GM12878 (cell line): Measurements from ENCODE around the gene PLK4. TPM values are rescaled to one million over a fixed set of nuclear protein-coding genes. Genes with fewer than 3 reads are reported as not detected.

Experiments
- BMI1 ChIP-seq: fragments of 450-650 bp; IDR thresholded peaks from 2 replicates; pipeline ENCODE4 v1.6.1; 2016; ENCODE audit warnings: mild to moderate bottlenecking, moderate library complexity, borderline replicate concordance
- CBX3 ChIP-seq: fragments of 200-600 bp; sonication (generic); IDR thresholded peaks from 2 replicates; pipeline ENCODE4 v1.6.1; 2016; ENCODE audit warnings: low read depth, borderline replicate concordance
- FOXK2 ChIP-seq: fragments of 450-650 bp; IDR thresholded peaks from 2 replicates; pipeline ENCODE4 v1.6.1; 2017; ENCODE audit warnings: mild to moderate bottlenecking, moderate library complexity
- GABPA ChIP-seq: IDR thresholded peaks from 2 replicates; pipeline ENCODE4 v1.6.1; 2014; ENCODE audit warnings: antibody characterized with exemption, low read depth, mild to moderate bottlenecking, inconsistent platforms
- IKZF1 ChIP-seq: fragments of 450-650 bp; conservative IDR thresholded peaks from 2 replicates; pipeline ENCODE4 v1.6.1; 2017; ENCODE audit warnings: antibody characterized with exemption, mild to moderate bottlenecking
- JUND ChIP-seq: IDR thresholded peaks from 2 replicates; pipeline ENCODE4 v1.6.1; 2012; ENCODE audit warnings: low read depth, mild to moderate bottlenecking, low read length, improper control_type of control experiment, moderate library complexity
- KLF5 ChIP-seq: fragments of 450-650 bp; IDR thresholded peaks from 2 replicates; pipeline ENCODE4 v1.6.1; 2014; ENCODE audit warnings: mild to moderate bottlenecking; ENCODE audit not compliant: partially characterized antibody
- NFIC ChIP-seq: IDR thresholded peaks from 2 replicates; pipeline ENCODE4 v1.6.1; 2012; ENCODE audit warnings: low read depth, mild to moderate bottlenecking, inconsistent platforms, low read length, moderate library complexity
- TCF12 ChIP-seq: IDR thresholded peaks from 2 replicates; pipeline ENCODE4 v1.6.1; 2011; ENCODE audit warnings: low read depth, mild to moderate bottlenecking, low read length
- YY1 ChIP-seq: IDR thresholded peaks from 2 replicates; pipeline ENCODE4 v1.6.1; 2011; ENCODE audit warnings: low read depth, mild to moderate bottlenecking, low read length
- ZSCAN29 ChIP-seq: fragments of 450-650 bp; IDR thresholded peaks from 2 replicates; pipeline ENCODE4 v1.6.1; 2017; ENCODE audit warnings: mild to moderate bottlenecking, moderate library complexity
- polyA plus RNA-seq, 11 experiments: library from polyadenylated mRNA; depleted of rRNA in 4 of 11; unstranded in 6 of 11; stranded (reverse) in 5 of 11; fragments of >200 nt; fragmentation: Nextera tagmentation in 4 of 11; fragmentation: Illumina TruSeq in 1 of 11; extraction: Ambion mirVana in 4 of 11; extraction: Trizol in 1 of 11; gene quantifications; 1 replicate in 1 of 11; 2 replicates in 10 of 11; pipeline versions ENCODE4 v1.2.1 to v1.2.3, GENCODE V29; 2011 to 2016; ENCODE audit warnings: inconsistent platforms in 2 of 11, missing spikeins in 2 of 11, low read depth in 1 of 11
- total RNA-seq, 4 experiments: library from RNA; depleted of rRNA in 3 of 4; stranded (reverse); fragments of >200 nt in 3 of 4; fragmentation: Illumina TruSeq in 1 of 4; extraction: Trizol in 1 of 4; gene quantifications; 2 replicates each; pipeline versions ENCODE4 v1.2.1 to v1.2.3, GENCODE V29; 2013 to 2021
- TF ChIP-seq, protein P1 (sequence below): fragments of 450-650 bp; IDR thresholded peaks from 2 replicates; pipeline ENCODE4 v1.6.1; 2017; ENCODE audit warnings: antibody characterized with exemption, mild to moderate bottlenecking, moderate library complexity
- TF ChIP-seq, protein P2 (sequence below): fragments of 450-650 bp; IDR thresholded peaks from 2 replicates; pipeline ENCODE4 v1.6.1; 2017; ENCODE audit warnings: mild to moderate bottlenecking, moderate library complexity
- TF ChIP-seq, protein P3 (sequence below): IDR thresholded peaks from 2 replicates; pipeline ENCODE4 v1.6.1; 2012; ENCODE audit warnings: mild to moderate bottlenecking, low read depth, low read length
- TF ChIP-seq, protein P4 (sequence below): fragments of 450-650 bp; IDR thresholded peaks from 2 replicates; pipeline ENCODE4 v1.6.1; 2017; ENCODE audit warnings: mild to moderate bottlenecking, low read depth, inconsistent platforms; ENCODE audit not compliant: poor library complexity, severe bottlenecking
- TF ChIP-seq, protein P5 (sequence below): IDR thresholded peaks from 2 replicates; pipeline ENCODE4 v1.6.1; 2011; ENCODE audit warnings: low read depth, mild to moderate bottlenecking, low read length, moderate library complexity, borderline replicate concordance; ENCODE audit errors: extremely low read depth

The PLK4 gene
- total and polyA plus RNA-seq, 10 of the 15 experiments (the other 5 are each of a cell fraction or from before 2014, with no cell fraction given): 16.6 to 55.3 (median 45.8) TPM

DNA sequence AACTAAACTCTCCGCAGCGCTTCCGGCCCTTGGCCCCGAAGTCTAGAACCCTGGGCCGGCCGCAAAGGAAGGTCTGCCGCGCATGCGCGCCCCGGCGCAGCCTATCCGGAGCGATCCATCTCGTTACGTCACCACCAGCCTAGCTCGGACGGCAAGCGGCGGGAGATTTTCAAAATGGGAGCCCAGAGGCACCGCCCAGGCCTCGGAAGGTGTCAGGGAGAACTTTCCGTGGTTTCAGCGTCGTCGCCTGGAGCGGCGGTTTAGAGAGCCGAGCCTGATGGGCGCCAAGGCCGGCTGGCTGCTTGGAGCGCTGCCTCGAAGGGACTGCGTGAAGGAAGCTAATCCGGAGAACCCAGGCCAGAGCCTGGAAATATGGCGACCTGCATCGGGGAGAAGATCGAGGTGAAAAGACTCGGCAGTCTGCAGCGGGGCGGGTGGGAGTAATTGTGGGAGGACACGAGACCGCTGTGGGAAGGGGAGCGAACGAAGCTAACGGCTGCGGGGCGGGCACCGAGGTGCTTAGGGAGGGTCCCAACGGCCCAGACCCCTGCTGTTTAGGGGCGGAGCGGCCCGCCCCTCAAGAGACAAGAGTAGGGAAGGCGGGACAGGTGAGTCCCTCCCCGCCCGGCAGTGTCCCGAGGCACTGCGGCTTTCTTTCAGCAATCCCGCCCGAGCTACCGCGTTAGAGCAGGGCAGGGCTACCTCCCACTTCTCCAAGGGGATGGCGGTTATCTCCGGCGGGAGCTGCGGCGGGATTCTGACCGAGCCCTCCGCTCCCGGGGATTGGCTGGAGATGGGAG lies at the start of gene PLK4 (continued):
- TF ChIP-seq, protein P1, sequence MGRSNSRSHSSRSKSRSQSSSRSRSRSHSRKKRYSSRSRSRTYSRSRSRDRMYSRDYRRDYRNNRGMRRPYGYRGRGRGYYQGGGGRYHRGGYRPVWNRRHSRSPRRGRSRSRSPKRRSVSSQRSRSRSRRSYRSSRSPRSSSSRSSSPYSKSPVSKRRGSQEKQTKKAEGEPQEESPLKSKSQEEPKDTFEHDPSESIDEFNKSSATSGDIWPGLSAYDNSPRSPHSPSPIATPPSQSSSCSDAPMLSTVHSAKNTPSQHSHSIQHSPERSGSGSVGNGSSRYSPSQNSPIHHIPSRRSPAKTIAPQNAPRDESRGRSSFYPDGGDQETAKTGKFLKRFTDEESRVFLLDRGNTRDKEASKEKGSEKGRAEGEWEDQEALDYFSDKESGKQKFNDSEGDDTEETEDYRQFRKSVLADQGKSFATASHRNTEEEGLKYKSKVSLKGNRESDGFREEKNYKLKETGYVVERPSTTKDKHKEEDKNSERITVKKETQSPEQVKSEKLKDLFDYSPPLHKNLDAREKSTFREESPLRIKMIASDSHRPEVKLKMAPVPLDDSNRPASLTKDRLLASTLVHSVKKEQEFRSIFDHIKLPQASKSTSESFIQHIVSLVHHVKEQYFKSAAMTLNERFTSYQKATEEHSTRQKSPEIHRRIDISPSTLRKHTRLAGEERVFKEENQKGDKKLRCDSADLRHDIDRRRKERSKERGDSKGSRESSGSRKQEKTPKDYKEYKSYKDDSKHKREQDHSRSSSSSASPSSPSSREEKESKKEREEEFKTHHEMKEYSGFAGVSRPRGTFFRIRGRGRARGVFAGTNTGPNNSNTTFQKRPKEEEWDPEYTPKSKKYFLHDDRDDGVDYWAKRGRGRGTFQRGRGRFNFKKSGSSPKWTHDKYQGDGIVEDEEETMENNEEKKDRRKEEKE: no peak
- TF ChIP-seq CBX3 (no peak), ZSCAN29 (no peak), GABPA (peak; percentile 76; the same call in 1 of the 2 replicates), FOXK2 (no peak), JUND (peak; percentile 65), IKZF1 (peak; percentile 68), BMI1 (no peak), YY1 (peak; percentile 91), TCF12 (no peak), KLF5 (peak; percentile 70), NFIC (peak; percentile 32; the same call in 1 of the 2 replicates)
- TF ChIP-seq, protein P2, sequence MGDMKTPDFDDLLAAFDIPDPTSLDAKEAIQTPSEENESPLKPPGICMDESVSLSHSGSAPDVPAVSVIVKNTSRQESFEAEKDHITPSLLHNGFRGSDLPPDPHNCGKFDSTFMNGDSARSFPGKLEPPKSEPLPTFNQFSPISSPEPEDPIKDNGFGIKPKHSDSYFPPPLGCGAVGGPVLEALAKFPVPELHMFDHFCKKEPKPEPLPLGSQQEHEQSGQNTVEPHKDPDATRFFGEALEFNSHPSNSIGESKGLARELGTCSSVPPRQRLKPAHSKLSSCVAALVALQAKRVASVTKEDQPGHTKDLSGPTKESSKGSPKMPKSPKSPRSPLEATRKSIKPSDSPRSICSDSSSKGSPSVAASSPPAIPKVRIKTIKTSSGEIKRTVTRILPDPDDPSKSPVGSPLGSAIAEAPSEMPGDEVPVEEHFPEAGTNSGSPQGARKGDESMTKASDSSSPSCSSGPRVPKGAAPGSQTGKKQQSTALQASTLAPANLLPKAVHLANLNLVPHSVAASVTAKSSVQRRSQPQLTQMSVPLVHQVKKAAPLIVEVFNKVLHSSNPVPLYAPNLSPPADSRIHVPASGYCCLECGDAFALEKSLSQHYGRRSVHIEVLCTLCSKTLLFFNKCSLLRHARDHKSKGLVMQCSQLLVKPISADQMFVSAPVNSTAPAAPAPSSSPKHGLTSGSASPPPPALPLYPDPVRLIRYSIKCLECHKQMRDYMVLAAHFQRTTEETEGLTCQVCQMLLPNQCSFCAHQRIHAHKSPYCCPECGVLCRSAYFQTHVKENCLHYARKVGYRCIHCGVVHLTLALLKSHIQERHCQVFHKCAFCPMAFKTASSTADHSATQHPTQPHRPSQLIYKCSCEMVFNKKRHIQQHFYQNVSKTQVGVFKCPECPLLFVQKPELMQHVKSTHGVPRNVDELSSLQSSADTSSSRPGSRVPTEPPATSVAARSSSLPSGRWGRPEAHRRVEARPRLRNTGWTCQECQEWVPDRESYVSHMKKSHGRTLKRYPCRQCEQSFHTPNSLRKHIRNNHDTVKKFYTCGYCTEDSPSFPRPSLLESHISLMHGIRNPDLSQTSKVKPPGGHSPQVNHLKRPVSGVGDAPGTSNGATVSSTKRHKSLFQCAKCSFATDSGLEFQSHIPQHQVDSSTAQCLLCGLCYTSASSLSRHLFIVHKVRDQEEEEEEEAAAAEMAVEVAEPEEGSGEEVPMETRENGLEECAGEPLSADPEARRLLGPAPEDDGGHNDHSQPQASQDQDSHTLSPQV: no peak
- TF ChIP-seq, protein P3, sequence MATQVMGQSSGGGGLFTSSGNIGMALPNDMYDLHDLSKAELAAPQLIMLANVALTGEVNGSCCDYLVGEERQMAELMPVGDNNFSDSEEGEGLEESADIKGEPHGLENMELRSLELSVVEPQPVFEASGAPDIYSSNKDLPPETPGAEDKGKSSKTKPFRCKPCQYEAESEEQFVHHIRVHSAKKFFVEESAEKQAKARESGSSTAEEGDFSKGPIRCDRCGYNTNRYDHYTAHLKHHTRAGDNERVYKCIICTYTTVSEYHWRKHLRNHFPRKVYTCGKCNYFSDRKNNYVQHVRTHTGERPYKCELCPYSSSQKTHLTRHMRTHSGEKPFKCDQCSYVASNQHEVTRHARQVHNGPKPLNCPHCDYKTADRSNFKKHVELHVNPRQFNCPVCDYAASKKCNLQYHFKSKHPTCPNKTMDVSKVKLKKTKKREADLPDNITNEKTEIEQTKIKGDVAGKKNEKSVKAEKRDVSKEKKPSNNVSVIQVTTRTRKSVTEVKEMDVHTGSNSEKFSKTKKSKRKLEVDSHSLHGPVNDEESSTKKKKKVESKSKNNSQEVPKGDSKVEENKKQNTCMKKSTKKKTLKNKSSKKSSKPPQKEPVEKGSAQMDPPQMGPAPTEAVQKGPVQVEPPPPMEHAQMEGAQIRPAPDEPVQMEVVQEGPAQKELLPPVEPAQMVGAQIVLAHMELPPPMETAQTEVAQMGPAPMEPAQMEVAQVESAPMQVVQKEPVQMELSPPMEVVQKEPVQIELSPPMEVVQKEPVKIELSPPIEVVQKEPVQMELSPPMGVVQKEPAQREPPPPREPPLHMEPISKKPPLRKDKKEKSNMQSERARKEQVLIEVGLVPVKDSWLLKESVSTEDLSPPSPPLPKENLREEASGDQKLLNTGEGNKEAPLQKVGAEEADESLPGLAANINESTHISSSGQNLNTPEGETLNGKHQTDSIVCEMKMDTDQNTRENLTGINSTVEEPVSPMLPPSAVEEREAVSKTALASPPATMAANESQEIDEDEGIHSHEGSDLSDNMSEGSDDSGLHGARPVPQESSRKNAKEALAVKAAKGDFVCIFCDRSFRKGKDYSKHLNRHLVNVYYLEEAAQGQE: no peak
- TF ChIP-seq, protein P4, sequence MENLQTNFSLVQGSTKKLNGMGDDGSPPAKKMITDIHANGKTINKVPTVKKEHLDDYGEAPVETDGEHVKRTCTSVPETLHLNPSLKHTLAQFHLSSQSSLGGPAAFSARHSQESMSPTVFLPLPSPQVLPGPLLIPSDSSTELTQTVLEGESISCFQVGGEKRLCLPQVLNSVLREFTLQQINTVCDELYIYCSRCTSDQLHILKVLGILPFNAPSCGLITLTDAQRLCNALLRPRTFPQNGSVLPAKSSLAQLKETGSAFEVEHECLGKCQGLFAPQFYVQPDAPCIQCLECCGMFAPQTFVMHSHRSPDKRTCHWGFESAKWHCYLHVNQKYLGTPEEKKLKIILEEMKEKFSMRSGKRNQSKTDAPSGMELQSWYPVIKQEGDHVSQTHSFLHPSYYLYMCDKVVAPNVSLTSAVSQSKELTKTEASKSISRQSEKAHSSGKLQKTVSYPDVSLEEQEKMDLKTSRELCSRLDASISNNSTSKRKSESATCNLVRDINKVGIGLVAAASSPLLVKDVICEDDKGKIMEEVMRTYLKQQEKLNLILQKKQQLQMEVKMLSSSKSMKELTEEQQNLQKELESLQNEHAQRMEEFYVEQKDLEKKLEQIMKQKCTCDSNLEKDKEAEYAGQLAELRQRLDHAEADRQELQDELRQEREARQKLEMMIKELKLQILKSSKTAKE: no peak
- TF ChIP-seq, protein P5, sequence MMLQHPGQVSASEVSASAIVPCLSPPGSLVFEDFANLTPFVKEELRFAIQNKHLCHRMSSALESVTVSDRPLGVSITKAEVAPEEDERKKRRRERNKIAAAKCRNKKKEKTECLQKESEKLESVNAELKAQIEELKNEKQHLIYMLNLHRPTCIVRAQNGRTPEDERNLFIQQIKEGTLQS: no peak
